Hematopoietic multipotent progenitor cell treated with erythropoietin and hydrocortisone succinate and interleukin-3 and kit ligand, for 8 days (in vitro differentiated cells): ENCODE results near the gene TSC22D3.
"Not testable (repeated sequence)": the region's sequence is repeated elsewhere in the genome, so short reads cannot be mapped to it uniquely, and the experiment has no call there.

Experiments used
- DNase-seq: peaks from one replicate; pipeline ENCODE4 v3.0.0-alpha.2; 2015

TSC22D3 gene

DNA sequence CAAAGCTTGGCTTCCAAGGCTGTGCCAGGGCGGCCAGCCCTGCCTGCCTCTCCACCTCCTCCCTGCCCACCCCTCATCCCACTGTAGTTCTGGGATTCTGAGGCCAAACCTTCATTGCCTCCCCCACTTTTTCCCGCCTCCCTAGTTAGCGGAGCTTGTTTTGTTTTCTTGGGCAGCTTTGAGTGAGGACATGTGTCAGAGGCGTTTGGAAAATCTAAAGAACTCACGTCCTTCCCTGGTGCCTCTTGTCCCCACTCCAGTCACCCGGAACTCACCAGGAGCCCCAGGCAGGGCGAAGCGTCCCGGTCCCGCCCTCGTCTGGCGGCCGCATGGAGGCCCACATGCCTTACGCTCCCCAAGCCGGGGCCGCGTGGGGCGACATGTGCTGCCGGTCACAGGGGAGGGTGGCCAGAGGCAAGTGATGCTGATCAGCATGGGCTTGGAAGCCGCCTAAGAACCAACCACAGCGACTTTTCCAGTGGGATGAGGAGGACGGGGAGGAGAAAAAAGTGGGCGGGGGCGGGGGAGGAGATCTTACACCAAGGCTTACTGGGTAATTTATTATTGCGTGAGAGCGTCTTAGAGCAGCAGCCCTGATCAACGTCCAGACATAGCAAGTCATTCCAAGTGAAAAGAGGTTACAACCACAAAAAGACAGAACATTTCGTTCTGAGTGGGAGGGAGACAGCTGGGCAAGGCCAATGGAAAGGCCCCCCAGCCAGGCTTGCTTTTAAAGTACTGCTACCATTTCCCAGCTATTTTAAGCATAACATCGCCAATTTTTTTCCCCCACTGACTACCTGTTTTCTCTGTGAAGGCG lies 98.8 kb downstream of the TSC22D3 start:
- DNase-seq: peak; percentile 90

DNA sequence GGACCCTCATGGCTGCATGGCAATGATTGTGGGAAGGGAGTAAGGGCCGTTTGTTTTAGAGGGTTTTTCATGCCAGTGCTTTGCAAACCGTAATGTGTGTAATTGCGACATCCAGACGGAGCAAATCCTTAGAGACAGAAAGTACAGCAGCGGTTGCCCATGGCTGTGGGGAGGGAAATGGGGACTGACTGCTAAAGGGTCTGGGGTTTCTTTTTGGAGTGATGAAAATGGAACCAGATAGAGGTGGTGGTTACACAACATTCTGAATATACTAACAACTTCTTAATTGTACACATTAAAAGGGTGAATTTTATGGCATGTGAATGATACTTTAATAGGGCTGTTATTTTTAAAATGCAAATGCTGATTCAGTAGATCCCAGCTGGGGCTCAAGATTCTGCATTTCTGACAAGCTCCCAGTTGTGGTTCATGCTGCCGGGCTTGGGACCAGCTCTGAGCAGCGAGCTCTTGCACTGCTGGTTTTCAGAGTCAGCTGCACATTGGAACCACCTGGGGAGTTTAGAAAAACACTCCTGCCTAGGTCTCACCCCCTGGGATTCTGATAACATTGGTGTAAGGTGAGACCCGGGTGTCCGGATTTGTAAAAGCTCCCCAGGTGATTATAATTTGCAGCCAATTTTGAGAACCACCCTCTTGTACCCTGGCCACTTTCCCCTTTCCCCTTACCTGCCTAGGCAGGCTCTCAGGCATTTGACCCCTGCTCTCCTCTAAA lies 99.6 kb downstream of the TSC22D3 start:
- peak; percentile 46 for DNase-seq

DNA sequence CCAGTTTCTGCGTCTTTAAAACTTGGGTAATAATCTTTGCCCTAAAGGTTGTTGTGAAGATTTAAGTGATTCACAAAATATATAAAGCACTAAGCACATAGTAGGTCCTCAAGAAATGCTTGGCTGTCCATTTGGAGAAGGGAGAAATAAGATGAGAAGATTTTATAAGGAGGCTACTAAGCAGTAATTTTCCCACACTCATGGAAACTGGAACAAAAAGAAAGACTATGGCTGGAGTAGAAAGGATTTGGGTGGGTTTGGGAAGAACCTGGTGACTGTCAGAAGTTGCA lies 100.3 kb downstream of the TSC22D3 start:
- DNase-seq: no peak

DNA sequence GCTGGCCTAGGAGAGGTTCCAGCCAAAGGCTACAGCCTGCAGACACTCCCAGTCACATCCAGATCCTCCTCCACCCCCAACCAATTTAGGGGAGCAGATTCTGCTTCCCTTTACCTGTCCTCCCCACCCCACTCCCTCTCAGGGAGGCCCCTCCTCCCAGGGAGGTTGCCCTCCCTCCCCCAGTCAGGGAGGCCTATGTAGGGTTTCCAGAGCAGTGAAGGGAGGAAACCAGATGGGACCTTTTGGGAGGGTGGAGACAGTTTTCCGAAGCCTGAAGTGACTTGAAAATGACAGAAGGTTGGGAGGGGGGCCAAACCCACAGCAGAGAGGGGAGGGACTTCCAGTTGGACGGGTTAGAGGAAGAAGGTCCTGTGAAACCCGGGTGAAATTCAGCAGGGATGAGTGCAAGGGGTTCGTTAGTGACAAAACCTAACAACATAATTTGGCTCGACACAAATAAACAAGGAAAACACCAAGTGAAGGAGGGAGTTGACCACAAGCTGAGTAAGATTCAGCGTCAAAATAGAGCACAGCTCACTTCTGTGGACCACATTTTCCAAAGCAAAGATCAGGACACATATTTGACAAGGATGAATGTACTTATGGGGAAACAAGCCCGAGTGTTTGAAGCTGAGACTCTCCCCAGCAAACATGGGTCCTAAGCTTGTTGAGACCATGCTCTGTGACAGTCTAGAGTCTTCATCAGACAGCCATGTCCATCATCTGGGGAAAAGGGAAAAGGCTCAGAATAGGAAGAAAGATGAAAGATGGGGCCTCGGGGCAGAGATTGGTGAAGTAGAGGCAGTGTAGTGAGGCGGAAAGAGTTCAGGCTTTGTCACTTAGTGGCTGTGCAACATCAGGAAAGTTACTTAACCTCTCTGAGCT lies 100.9 kb downstream of the TSC22D3 start:
- peak; percentile 89 for DNase-seq

DNA sequence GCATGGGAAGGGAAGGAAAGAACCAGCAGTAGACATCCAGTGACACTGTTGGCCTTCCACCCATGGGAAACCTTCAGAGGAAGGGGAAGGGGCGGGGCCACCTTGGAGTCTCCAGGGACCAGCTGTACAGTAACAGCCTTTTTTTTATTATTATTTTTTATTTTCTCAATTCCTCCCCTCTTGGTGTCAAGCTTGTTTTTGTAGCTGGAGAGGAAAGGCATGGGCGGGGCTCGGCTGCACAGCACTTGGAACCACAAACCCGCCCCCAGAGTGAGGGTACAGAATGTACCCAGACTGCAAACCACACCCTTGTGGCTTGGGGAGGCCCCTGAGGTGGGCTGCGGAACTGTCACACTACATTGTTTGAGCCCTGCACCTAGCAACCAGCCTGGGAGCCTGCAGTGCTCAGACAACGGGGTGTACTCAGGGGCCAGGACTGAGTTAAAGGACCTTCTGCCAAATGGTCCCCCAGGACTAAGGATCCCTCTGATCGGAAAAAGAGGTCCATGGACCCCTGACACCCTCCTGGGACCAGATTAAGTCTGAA lies 101.6 kb downstream of the TSC22D3 start:
- DNase-seq: peak; percentile 95

DNA sequence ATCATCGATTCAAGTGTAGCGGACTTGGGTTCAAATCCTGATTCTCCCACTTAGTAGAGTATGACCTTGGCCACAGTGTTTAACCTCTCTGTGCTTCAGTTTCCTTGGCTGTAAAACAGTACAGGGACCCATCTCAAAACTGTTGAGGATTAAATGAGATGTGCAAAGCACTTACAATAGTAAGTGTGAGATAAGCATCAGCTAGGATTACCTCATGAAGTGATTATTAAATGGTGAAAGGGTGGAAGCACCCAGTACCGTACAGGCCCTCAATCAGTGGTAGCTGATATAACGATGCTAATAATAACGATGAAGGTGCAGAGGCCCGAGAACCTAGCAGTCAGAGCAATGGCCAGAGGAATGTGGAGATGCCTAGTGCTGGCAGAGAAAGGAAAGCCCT lies 102.2 kb downstream of the TSC22D3 start:
- DNase-seq: peak; percentile 25

DNA sequence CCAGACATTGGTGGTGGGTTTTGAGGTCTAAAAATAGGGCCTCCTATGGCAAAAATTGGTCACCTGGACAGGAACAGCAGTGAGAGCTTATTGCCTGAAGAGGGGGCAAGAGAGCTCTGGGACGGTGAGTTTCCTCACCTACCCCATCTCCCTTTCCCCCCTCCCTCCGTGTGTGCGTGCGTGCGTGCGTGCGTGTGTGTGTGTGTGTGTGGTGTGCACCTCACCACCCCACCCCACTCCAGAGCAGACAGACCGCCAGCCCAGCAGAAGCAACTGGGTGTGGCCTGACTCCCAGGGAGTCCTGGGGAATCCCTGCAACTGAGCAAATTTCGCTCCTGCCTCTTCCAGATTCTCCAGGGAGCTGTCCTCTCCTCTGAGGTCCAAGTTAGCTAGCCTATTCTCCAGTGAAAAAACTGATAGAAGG lies 102.6 kb downstream of the TSC22D3 start:
- DNase-seq: peak; percentile 88

DNA sequence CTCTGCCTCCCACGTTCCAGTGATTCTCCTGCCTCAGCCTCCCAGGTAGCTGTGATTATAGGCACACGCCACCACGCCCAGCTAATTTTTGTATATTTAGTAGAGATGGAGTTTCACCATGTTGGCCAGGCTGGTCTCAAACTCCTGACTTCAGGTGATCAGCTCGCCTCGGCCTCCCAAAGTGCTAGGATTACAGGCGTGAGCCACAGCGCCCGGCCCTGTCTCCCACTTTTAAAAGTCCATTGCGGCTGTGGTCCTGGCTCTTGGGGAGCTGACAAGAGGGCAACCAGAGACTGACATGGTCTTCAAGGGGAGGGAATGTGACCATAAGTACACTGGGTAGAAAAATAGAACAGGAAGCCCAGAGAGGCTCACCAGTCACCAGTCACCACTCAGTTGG lies 104.3 kb downstream of the TSC22D3 start:
- DNase-seq: not testable (repeated sequence)

DNA sequence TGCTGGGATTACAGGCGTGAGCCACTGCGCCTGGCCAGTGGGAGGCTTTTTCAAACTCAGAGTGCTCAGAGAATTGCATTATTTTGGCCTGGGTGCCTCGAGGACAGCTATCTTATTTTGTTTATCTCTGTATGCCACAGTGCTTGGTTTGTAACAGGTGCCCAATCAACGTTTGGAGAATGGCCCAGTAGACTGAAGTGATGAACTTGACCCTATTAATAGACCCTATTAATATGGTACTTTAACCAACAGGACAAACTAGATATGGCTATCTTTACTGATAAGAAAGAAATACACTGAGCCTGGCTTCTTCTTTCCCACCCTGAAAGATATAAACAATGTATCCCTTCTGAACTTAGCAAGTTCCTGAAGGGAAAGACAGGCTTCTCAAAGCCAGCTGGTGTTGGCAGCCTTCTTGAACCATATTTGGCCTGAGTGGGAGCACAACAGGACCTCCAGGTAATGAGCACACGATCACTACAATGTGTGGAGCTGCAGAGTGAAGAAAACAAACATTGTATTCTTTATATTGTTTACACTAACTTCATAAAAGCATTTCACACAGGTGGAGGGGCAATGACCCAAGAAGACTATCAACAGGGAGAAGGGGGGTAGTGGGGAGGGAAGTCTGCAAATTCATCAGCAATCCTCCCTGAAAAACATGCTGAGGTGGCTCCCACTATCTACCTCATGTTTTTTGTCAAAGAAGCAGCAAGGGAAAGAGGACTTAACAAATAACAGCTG lies 105.5 kb downstream of the TSC22D3 start:
- peak; percentile 77 for DNase-seq

DNA sequence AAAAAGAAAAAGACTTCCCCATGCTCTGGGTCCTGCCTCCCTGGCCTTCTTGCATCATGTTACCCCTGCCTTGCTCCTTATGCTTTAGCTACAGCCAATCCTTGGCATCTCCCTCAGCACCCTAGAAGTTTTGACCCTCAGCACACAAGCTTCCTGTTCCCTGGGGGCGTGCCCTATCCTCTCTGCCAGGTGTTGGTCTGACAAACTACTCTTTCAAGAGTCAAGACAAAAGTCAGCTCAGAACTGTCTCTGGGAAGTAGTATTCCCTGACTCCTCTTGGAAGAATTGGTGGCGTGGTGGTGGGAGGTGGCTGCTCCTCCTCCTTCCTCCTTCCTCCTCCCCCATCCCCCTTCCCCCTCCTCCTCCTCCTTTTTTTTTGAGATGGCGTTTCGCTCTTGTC lies 106.3 kb downstream of the TSC22D3 start:
- DNase-seq: no peak

DNA sequence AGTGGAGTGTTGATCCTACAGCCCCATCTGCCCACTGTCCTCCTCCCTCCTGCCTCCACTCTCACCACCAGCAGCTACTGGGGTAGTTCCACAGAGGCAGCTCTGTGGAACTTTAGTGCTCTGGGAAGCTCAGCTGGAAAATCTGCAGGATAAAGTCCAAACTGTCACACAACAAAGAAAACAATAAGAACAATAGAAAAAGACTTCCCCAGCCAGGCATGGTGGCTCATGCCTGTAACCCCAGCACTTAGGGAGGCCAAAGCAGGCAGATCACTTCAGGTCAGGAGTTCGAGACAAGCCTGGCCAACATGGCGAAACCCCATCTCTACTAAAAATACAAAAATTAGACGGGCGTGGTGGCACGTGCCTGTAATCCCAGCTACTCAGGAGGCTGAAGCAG lies 106.9 kb downstream of the TSC22D3 start:
- DNase-seq: not testable (repeated sequence)

DNA sequence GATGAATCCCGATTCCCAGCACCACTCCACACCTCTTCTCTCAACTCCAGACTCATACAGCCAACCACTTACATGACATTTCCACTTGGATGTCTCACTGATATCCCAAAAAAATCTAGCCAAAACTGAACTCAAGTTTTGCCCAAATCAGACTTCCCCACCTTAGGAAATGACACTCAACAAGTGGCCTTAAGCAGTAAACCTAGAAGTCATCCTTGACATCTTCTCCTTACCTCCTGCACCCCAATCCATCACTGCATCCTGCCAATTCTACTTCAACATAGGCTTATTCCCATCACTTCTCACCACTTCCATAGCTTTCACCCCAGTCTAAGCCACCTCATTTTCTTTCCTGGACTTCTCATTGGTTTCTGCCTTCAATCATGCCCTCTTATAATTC lies 108.2 kb downstream of the TSC22D3 start:
- DNase-seq: no peak

DNA sequence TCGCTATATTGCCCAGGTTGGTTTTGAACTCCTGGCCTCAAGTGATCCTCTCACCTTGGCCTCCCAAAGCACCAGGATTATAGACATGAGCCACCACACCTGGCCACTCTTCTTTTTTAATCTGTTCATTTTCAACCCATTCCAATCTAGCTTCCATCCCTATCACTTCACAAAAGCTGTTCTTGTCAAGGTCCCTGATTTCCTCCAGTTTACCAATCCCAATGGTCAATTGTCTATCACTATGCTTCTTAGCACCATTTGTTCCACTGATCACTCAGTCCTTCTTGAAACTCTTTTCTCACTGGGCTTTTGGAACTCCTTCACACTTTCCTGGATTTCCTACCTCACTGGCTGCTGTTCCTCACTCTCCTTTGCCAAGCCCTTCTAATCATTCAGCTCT lies 108.7 kb downstream of the TSC22D3 start:
- DNase-seq: no peak
